HepG2 (cell line): ENCODE measurements around the gene GLRX2. TPM values are rescaled to one million over a fixed set of nuclear protein-coding genes. Genes with fewer than 3 reads are reported as not detected.
A peak's percentile ranks its signal among the peaks of the same experiment; 100 is the strongest.

Experiments used
- FOXJ3 ChIP-seq: sonication (generic); formaldehyde crosslinking; IDR thresholded peaks from 2 replicates; pipeline ENCODE4 v1.4.0; 2020; ENCODE audit warnings: missing genetic modification reagents, mild to moderate bottlenecking, borderline replicate concordance
- RELA ChIP-seq: sonication (generic); formaldehyde crosslinking; IDR thresholded peaks from 2 replicates; pipeline ENCODE4 v1.4.0; 2020; ENCODE audit warnings: missing genetic modification reagents
- TBX3 ChIP-seq: fragments of 450-650 bp; IDR thresholded peaks from 2 replicates; pipeline ENCODE4 v1.6.1; 2017; ENCODE audit warnings: antibody characterized with exemption, mild to moderate bottlenecking, inconsistent platforms, borderline replicate concordance
- TGIF2 ChIP-seq: IDR thresholded peaks from 2 replicates; pipeline ENCODE4 v1.6.1; 2016; ENCODE audit warnings: control low read depth, missing compliant biosample characterization
- ZC3H4 ChIP-seq: sonication (generic); formaldehyde crosslinking; IDR thresholded peaks from 2 replicates; pipeline ENCODE4 v1.4.0; 2020; ENCODE audit warnings: missing genetic modification reagents, borderline replicate concordance
- ZNF253 ChIP-seq: sonication (generic); formaldehyde crosslinking; IDR thresholded peaks from 2 replicates; pipeline ENCODE4 v1.8.0; 2022; ENCODE audit warnings: mild to moderate bottlenecking, missing genetic modification reagents, borderline replicate concordance
- ZNF350 ChIP-seq: sonication (generic); formaldehyde crosslinking; IDR thresholded peaks from 2 replicates; pipeline ENCODE4 v1.4.0; 2020; ENCODE audit warnings: mild to moderate bottlenecking, low read depth, missing genetic modification reagents, borderline replicate concordance
- ZNF607 ChIP-seq: sonication (generic); formaldehyde crosslinking; IDR thresholded peaks from 2 replicates; pipeline ENCODE4 v1.5.1; 2020; ENCODE audit warnings: missing genetic modification reagents, mild to moderate bottlenecking, borderline replicate concordance
- ZNF737 ChIP-seq: sonication (generic); formaldehyde crosslinking; IDR thresholded peaks from 2 replicates; pipeline ENCODE4 v1.5.0; 2020; ENCODE audit warnings: missing genetic modification reagents, mild to moderate bottlenecking, borderline replicate concordance
- polyA plus RNA-seq, 8 experiments: library from polyadenylated mRNA; depleted of rRNA in 3 of 8; stranded (reverse) in 7 of 8; unstranded in 1 of 8; fragments of >200 nt; fragmentation: Illumina TruSeq in 4 of 8; extraction: Trizol in 4 of 8; gene quantifications; 2 replicates each; pipeline versions ENCODE4 v1.2.1 to v1.2.3, GENCODE V29; 2011 to 2016; ENCODE audit warnings: low read depth in 4 of 8, missing spikeins in 1 of 8, mixed read lengths in 1 of 8; ENCODE audit not compliant: insufficient read depth in 1 of 8
- total RNA-seq, 5 experiments: library from RNA; depleted of rRNA; stranded (reverse); fragments of >200 nt; fragmentation: Illumina TruSeq; extraction: Trizol; gene quantifications; 2 replicates each; pipeline ENCODE4 v1.2.3, GENCODE V29; 2016; ENCODE audit warnings: low read depth in 1 of 5
- TF ChIP-seq, protein P1 (sequence below): IDR thresholded peaks from 2 replicates; pipeline ENCODE4 v1.6.1; 2016; ENCODE audit warnings: control low read depth
- TF ChIP-seq, protein P2 (sequence below): sonication (generic); formaldehyde crosslinking; IDR thresholded peaks from 2 replicates; pipeline ENCODE4 v1.4.0; 2020; ENCODE audit warnings: missing genetic modification reagents
- TF ChIP-seq, protein P3 (sequence below): sonication (generic); formaldehyde crosslinking; IDR thresholded peaks from 2 replicates; pipeline ENCODE4 v1.5.1; 2020; ENCODE audit warnings: missing genetic modification reagents, mild to moderate bottlenecking, borderline replicate concordance
- TF ChIP-seq, protein P4 (sequence below): sonication (generic); formaldehyde crosslinking; IDR thresholded peaks from 2 replicates; pipeline ENCODE4 v1.8.1; 2023; ENCODE audit warnings: missing genetic modification reagents, mild to moderate bottlenecking, borderline replicate concordance
- TF ChIP-seq, protein P5 (sequence below): sonication (generic); formaldehyde crosslinking; IDR thresholded peaks from 2 replicates; pipeline ENCODE4 v1.4.0; 2020; ENCODE audit warnings: missing genetic modification reagents
- TF ChIP-seq, protein P6 (sequence below): sonication (generic); formaldehyde crosslinking; IDR thresholded peaks from 2 replicates; pipeline ENCODE4 v1.4.0; 2020; ENCODE audit warnings: missing genetic modification reagents
- TF ChIP-seq, protein P7 (sequence below): IDR thresholded peaks from 2 replicates; pipeline ENCODE4 v1.6.1; 2016; ENCODE audit warnings: low read depth, borderline replicate concordance

Gene GLRX2
- total and polyA plus RNA-seq, 2 of the 13 experiments (the other 11 are each of a cell fraction or from before 2014, with no cell fraction given) = 11.9 to 39.0 TPM

DNA sequence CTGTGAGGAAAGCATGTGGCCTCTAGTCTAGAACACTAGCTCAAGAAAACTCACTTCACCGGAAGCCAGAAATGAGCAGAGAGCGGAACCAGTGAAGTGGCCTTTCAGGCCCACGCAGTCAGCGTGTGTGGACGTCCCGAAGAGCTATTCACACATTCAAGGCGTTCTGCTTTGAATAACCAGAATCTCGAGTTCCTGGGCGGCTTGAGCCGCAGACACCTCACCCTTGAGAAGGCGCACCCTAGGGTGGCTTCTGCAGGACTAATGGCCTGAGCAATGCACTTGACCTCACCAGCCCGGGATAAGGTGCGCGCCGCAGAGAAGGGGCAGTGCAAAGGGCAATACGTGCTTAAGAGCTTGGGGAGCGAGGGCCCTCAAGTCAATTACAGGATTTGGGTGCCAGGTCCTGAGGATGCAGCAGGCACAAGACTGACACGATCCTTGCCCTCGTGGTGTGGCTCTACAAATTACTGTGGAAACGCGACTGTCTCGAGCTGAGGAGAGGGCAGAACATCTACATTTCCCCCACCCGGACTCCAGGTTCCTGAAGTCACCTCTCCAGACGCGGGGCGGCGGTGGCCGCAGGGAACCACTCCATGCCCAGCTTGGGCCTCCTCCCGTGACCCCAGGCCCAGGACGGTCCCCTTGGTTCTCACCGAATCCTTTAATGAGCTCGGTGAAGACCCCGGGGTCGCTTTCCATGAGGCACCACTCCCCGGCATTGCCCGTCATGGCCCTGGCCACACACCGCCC lies 46.5 kb downstream of the GLRX2 start (continued):
- TF ChIP-seq, protein P1, sequence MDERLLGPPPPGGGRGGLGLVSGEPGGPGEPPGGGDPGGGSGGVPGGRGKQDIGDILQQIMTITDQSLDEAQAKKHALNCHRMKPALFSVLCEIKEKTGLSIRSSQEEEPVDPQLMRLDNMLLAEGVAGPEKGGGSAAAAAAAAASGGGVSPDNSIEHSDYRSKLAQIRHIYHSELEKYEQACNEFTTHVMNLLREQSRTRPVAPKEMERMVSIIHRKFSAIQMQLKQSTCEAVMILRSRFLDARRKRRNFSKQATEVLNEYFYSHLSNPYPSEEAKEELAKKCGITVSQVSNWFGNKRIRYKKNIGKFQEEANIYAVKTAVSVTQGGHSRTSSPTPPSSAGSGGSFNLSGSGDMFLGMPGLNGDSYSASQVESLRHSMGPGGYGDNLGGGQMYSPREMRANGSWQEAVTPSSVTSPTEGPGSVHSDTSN (CRISPR knock-in tag) = no peak
- TF ChIP-seq ZNF737 (CRISPR knock-in tag) (0 out of 2 replicates have a peak, but pooled peaks have one; percentile 35), ZC3H4 (CRISPR knock-in tag) (peak; percentile 77; the same call in 1 of the 2 replicates), TBX3 (no peak), FOXJ3 (CRISPR knock-in tag) (no peak), ZNF607 (CRISPR knock-in tag) (0 out of 2 replicates have a peak, but pooled peaks have one; percentile 9), ZNF350 (CRISPR knock-in tag) (no peak), TGIF2 (peak; percentile 38; the same call in 1 of the 2 replicates), RELA (no peak), ZNF253 (no peak; the same call in 1 of the 2 replicates)
- TF ChIP-seq, protein P2, sequence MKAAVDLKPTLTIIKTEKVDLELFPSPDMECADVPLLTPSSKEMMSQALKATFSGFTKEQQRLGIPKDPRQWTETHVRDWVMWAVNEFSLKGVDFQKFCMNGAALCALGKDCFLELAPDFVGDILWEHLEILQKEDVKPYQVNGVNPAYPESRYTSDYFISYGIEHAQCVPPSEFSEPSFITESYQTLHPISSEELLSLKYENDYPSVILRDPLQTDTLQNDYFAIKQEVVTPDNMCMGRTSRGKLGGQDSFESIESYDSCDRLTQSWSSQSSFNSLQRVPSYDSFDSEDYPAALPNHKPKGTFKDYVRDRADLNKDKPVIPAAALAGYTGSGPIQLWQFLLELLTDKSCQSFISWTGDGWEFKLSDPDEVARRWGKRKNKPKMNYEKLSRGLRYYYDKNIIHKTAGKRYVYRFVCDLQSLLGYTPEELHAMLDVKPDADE (CRISPR knock-in tag) = no peak
- TF ChIP-seq, protein P3, sequence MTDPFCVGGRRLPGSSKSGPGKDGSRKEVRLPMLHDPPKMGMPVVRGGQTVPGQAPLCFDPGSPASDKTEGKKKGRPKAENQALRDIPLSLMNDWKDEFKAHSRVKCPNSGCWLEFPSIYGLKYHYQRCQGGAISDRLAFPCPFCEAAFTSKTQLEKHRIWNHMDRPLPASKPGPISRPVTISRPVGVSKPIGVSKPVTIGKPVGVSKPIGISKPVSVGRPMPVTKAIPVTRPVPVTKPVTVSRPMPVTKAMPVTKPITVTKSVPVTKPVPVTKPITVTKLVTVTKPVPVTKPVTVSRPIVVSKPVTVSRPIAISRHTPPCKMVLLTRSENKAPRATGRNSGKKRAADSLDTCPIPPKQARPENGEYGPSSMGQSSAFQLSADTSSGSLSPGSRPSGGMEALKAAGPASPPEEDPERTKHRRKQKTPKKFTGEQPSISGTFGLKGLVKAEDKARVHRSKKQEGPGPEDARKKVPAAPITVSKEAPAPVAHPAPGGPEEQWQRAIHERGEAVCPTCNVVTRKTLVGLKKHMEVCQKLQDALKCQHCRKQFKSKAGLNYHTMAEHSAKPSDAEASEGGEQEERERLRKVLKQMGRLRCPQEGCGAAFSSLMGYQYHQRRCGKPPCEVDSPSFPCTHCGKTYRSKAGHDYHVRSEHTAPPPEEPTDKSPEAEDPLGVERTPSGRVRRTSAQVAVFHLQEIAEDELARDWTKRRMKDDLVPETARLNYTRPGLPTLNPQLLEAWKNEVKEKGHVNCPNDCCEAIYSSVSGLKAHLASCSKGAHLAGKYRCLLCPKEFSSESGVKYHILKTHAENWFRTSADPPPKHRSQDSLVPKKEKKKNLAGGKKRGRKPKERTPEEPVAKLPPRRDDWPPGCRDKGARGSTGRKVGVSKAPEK (CRISPR knock-in tag) = 0 out of 2 replicates have a peak, but pooled peaks have one; percentile 35
- TF ChIP-seq, protein P4, sequence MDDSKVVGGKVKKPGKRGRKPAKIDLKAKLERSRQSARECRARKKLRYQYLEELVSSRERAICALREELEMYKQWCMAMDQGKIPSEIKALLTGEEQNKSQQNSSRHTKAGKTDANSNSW = peak; percentile 54; the same call in 1 of the 2 replicates
- TF ChIP-seq, protein P5, sequence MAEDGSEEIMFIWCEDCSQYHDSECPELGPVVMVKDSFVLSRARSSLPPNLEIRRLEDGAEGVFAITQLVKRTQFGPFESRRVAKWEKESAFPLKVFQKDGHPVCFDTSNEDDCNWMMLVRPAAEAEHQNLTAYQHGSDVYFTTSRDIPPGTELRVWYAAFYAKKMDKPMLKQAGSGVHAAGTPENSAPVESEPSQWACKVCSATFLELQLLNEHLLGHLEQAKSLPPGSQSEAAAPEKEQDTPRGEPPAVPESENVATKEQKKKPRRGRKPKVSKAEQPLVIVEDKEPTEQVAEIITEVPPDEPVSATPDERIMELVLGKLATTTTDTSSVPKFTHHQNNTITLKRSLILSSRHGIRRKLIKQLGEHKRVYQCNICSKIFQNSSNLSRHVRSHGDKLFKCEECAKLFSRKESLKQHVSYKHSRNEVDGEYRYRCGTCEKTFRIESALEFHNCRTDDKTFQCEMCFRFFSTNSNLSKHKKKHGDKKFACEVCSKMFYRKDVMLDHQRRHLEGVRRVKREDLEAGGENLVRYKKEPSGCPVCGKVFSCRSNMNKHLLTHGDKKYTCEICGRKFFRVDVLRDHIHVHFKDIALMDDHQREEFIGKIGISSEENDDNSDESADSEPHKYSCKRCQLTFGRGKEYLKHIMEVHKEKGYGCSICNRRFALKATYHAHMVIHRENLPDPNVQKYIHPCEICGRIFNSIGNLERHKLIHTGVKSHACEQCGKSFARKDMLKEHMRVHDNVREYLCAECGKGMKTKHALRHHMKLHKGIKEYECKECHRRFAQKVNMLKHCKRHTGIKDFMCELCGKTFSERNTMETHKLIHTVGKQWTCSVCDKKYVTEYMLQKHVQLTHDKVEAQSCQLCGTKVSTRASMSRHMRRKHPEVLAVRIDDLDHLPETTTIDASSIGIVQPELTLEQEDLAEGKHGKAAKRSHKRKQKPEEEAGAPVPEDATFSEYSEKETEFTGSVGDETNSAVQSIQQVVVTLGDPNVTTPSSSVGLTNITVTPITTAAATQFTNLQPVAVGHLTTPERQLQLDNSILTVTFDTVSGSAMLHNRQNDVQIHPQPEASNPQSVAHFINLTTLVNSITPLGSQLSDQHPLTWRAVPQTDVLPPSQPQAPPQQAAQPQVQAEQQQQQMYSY (CRISPR knock-in tag) = no peak
- TF ChIP-seq, protein P6, sequence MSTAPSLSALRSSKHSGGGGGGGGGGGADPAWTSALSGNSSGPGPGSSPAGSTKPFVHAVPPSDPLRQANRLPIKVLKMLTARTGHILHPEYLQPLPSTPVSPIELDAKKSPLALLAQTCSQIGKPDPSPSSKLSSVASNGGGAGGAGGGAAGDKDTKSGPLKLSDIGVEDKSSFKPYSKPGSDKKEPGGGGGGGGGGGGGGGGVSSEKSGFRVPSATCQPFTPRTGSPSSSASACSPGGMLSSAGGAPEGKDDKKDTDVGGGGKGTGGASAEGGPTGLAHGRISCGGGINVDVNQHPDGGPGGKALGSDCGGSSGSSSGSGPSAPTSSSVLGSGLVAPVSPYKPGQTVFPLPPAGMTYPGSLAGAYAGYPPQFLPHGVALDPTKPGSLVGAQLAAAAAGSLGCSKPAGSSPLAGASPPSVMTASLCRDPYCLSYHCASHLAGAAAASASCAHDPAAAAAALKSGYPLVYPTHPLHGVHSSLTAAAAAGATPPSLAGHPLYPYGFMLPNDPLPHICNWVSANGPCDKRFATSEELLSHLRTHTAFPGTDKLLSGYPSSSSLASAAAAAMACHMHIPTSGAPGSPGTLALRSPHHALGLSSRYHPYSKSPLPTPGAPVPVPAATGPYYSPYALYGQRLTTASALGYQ = no peak
- TF ChIP-seq, protein P7, sequence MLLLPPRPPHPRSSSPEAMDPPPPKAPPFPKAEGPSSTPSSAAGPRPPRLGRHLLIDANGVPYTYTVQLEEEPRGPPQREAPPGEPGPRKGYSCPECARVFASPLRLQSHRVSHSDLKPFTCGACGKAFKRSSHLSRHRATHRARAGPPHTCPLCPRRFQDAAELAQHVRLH (CRISPR knock-in tag) = no peak
